ENCODE results near the gene CDK16. TPM values are rescaled to one million over a fixed set of nuclear protein-coding genes. Genes with fewer than 3 reads are reported as not detected.

Gene CDK16
- total and polyA plus RNA-seq, 2 of the 13 experiments (the other 11 are each of a cell fraction or from before 2014, with no cell fraction given) = 64.5 to 225 TPM

DNA sequence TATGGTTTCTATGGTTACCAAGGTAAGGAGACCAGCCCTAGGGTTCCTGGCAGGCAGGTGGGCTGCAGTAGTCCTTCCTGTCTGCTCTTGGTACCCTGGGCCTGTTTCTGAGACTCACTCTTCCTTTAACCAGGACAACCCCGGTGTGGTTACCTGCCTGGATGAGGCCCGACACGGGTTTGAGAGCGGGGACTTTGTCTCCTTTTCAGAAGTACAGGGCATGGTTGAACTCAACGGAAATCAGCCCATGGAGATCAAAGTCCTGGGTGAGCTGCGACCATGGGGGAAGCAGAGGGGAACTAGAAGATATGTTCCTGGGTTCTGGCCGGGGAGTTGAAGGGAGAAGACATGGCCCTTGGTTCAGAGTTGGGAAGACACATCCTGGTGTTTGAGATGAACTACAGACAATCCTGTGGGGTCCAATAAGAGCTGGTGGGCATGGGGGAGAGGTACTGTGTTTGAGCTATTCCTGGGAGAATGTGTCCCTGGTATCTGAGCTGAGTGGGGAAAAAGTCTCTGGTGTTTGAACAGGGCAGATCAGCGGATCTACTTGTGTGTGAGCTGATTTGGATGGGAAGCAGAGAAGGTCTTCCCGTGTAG lies 17.0 kb upstream of the CDK16 start:
- in situ Hi-C loops (cut with HindIII; ENCODE audit: extremely low pct_ligation_motif_present, low pct_unique_long_range_greater_than_20kb) = no loop called here
- peaks cover 54% of the 10 kb centered on the region for H3K4me1 ChIP-seq (ENCODE audit: insufficient read depth, low read length)
- POLR2A ChIA-PET = interaction anchor here (1.2 kb wide), 1 partner anchor 16 kb away, joined by 3 read pairs; no protein-coding TSS in a partner anchor

More for the DNA sequence above, 17.0 kb upstream of the CDK16 start:
- Histone ChIP-seq H3K36me3 (replicated peaks in 1 of 2; ENCODE audit: control insufficient read depth in 1 of 2, insufficient read depth in 2 of 2, low read length in 2 of 2) (peaks cover 16 to 65% of the 10 kb centered on the region in 2 experiments), H3K4me2 (ENCODE audit: low read depth, low read length) (peak overlapping the region; percentile 24; the same call in 1 of the 2 replicates), H3K4me3 (replicated peaks in 1 of 3; ENCODE audit: insufficient read depth in 1 of 3, low read depth in 2 of 3, low read length in 3 of 3) (no peak overlapping the region), H3K9me3 (ENCODE audit: low read length) (no peaks in the 10 kb centered on the region), H3K79me2 (ENCODE audit: insufficient read depth, low read length) (peaks cover 20% of the 10 kb centered on the region), H3K9ac (ENCODE audit: insufficient read depth, low read depth, low read length) (peak overlapping the region; percentile 29; the same call in 1 of the 2 replicates), H4K20me1 (ENCODE audit: insufficient read depth, low read length) (peaks cover 8% of the 10 kb centered on the region), H2AFZ (ENCODE audit: low read length) (no peak overlapping the region), H3K27ac (ENCODE audit: extremely low read length, insufficient read depth, low read length) (peak overlapping the region; percentile 63), H3K27me3 (ENCODE audit: control insufficient read depth in 1 of 2, insufficient read depth in 2 of 2, low read length in 2 of 2) (no peaks in the 10 kb centered on the region)
- FAIRE-seq = no peak
- DNase-seq (ENCODE audit: low spot score) = no peak
- TF ChIP-seq HDAC6 (IDR thresholded peaks at IDR 0.05; ENCODE audit: low read depth, low read length) = no peak
- no peak for TF ChIP-seq CREB1 (IDR thresholded peaks at IDR 0.05)
- no peak for TF ChIP-seq CREB1 (CRISPR knock-in tag; IDR thresholded peaks at IDR 0.05)
- no peak for TF ChIP-seq SKI (IDR thresholded peaks at IDR 0.05; ENCODE audit: partially characterized antibody)
- TF ChIP-seq ZNF496 (CRISPR knock-in tag; IDR thresholded peaks at IDR 0.05; ENCODE audit: insufficient replicate concordance) = no peak
- TF ChIP-seq ZBTB14 (CRISPR knock-in tag; IDR thresholded peaks at IDR 0.05) = no peak
- TF ChIP-seq EEA1 (CRISPR knock-in tag; IDR thresholded peaks at IDR 0.05; ENCODE audit: borderline replicate concordance) = no peak
- no peak for TF ChIP-seq ARHGAP35 (CRISPR knock-in tag; IDR thresholded peaks at IDR 0.05; ENCODE audit: borderline replicate concordance)
- no peak for TF ChIP-seq ZNF468 (CRISPR knock-in tag; IDR thresholded peaks at IDR 0.05)
- TF ChIP-seq HNF4A (CRISPR knock-in tag; IDR thresholded peaks at IDR 0.05) = 0 out of 2 replicates have a peak, but pooled peaks have one; percentile 23
- no peak for TF ChIP-seq TP53 (CRISPR knock-in tag; conservative IDR thresholded peaks at IDR 0.05)
- no peak for TF ChIP-seq MEIS1 (CRISPR knock-in tag; IDR thresholded peaks at IDR 0.05; ENCODE audit: borderline replicate concordance)
- TF ChIP-seq, protein P1, sequence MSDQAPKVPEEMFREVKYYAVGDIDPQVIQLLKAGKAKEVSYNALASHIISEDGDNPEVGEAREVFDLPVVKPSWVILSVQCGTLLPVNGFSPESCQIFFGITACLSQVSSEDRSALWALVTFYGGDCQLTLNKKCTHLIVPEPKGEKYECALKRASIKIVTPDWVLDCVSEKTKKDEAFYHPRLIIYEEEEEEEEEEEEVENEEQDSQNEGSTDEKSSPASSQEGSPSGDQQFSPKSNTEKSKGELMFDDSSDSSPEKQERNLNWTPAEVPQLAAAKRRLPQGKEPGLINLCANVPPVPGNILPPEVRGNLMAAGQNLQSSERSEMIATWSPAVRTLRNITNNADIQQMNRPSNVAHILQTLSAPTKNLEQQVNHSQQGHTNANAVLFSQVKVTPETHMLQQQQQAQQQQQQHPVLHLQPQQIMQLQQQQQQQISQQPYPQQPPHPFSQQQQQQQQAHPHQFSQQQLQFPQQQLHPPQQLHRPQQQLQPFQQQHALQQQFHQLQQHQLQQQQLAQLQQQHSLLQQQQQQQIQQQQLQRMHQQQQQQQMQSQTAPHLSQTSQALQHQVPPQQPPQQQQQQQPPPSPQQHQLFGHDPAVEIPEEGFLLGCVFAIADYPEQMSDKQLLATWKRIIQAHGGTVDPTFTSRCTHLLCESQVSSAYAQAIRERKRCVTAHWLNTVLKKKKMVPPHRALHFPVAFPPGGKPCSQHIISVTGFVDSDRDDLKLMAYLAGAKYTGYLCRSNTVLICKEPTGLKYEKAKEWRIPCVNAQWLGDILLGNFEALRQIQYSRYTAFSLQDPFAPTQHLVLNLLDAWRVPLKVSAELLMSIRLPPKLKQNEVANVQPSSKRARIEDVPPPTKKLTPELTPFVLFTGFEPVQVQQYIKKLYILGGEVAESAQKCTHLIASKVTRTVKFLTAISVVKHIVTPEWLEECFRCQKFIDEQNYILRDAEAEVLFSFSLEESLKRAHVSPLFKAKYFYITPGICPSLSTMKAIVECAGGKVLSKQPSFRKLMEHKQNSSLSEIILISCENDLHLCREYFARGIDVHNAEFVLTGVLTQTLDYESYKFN (CRISPR knock-in tag; conservative IDR thresholded peaks at IDR 0.05) = peak; percentile 52
- no peak for TF ChIP-seq RFXAP (CRISPR knock-in tag; IDR thresholded peaks at IDR 0.05; ENCODE audit: borderline replicate concordance)
- TF ChIP-seq ZNF788 (CRISPR knock-in tag; IDR thresholded peaks at IDR 0.05; ENCODE audit: borderline replicate concordance) = no peak
- no peak for TF ChIP-seq KLF16 (CRISPR knock-in tag; IDR thresholded peaks at IDR 0.05)
- no peak for TF ChIP-seq CTCF (CRISPR knock-in tag; IDR thresholded peaks at IDR 0.05)
- peak; percentile 91 for TF ChIP-seq ZNF317 (CRISPR knock-in tag; IDR thresholded peaks at IDR 0.05)
- ATAC-seq = peak; percentile 8; the same call in 1 of the 3 replicates
- CTCF ChIA-PET (ENCODE audit: low intra/inter-chr PET ratio, low total read pairs) = no interaction called here
- intact Hi-C loops (cut with micrococcal nuclease; ENCODE audit: unreplicated experiment) = no loop called here
- BruUV-seq (replicated peaks) = no TSS peak
- WGBS (ENCODE audit: low lambda C conversion rate) = 60% methylated on average over 7 of the region's 9 CpGs

All from HepG2 (cell line).